ENCODE results near the gene FUT7.

GRCh38 chr9:137020771-137021567, 10.9 kb downstream of the FUT7 start:
- TF ChIP-seq CTCF (IDR thresholded peaks at IDR 0.05) (no peak), EP300 (IDR thresholded peaks at IDR 0.05) (no peak), POLR2A (IDR thresholded peaks at IDR 0.05; ENCODE audit: low read depth) (no peak), POLR2AphosphoS5 (IDR thresholded peaks at IDR 0.05) (no peak)

Measured in esophagus muscularis mucosa (tissue), 4 donors.